HCT116 (cell line): ENCODE results near the gene CALN1. TPM values are rescaled to one million over a fixed set of nuclear protein-coding genes. Genes with fewer than 3 reads are reported as not detected.

Experiments
- ATAC-seq: fragments of 200-7000 bp; cut with Tn5 transposase; 2 replicates; pipeline ENCODE4 v1.9.1; 2020; ENCODE audit warnings: mild to moderate bottlenecking, moderate library complexity
- BruUV-seq: library from RNA; stranded (reverse); fragments of 400-500 nt; replicated peaks from 2 replicates; lab custom pipeline; 2021; lab: Mats Ljungman, UMichigan
- CTCF ChIA-PET: fragments of 300-600 bp; sonication (Branson Sonifier 250); formaldehyde crosslinking; loops from one replicate; lab custom pipeline; 2021; ENCODE audit warnings: antibody characterized with exemption; lab: Charles Lee
- POLR2A ChIA-PET: fragments of 300-600, 350-600 bp; sonication (Branson Sonifier 250); formaldehyde crosslinking; loops from one replicate; lab custom pipeline; 2021; ENCODE audit warnings: antibody characterized with exemption; lab: Charles Lee
- RAD21 ChIA-PET, 2 experiments: fragments of 300-600 bp; sonication (Branson Sonifier 250); formaldehyde crosslinking; loops; one replicate each; lab custom pipeline; 2023; ENCODE audit warnings: low total read pairs in 2 of 2; ENCODE audit not compliant: uncharacterized antibody in 2 of 2, unreplicated experiment in 2 of 2, low non-redundant PET in 1 of 2; lab: Charles Lee
- DNase-seq: peaks from one replicate; pipeline ENCODE4 v3.0.0-alpha.2; 2010; ENCODE audit warnings: low read depth, low spot score
- H2AFZ ChIP-seq: fragments of 200-600 bp; shearing (Covaris generic), sonication (generic); 2 replicates; pipeline ENCODE4 v1.6.1; 2017; ENCODE audit warnings: low read depth, mixed run types, mixed read lengths, antibody characterized with exemption, low read length; ENCODE audit not compliant: poor library complexity, severe bottlenecking
- H3K27ac ChIP-seq: 2 replicates; pipeline ENCODE4 v1.5.1; 2012; ENCODE audit warnings: low read depth, low read length
- H3K27me3 ChIP-seq: fragments of 200-600 bp; sonication (generic); 2 replicates; pipeline ENCODE4 v1.6.1; 2016; ENCODE audit warnings: mixed run types, low read length, mixed read lengths; ENCODE audit not compliant: insufficient read depth
- H3K36me3 ChIP-seq, 2 experiments: fragments of 200-500 bp in 1 of 2; fragments of 200-600 bp in 1 of 2; sonication (Bioruptor generic) in 1 of 2; sonication (generic) in 1 of 2; 2 replicates each; pipeline versions ENCODE4 v1.5.1 to v1.6.1; 2014 to 2016; ENCODE audit warnings: low read length in 2 of 2, inconsistent platforms in 1 of 2, mixed read lengths in 1 of 2, mixed run types in 1 of 2; ENCODE audit not compliant: insufficient read depth in 2 of 2, control insufficient read depth in 1 of 2
- H3K4me1 ChIP-seq, 2 experiments: fragments of 200-600 bp in 1 of 2; sonication (generic) in 1 of 2; 2 replicates each; pipeline versions ENCODE4 v1.5.1 to v1.6.1; 2012 to 2017; ENCODE audit warnings: low read length in 2 of 2, inconsistent platforms in 1 of 2, mild to moderate bottlenecking in 1 of 2, mixed read lengths in 1 of 2, mixed run types in 1 of 2, moderate library complexity in 1 of 2; ENCODE audit not compliant: insufficient read depth in 2 of 2, control insufficient read depth in 1 of 2
- H3K4me2 ChIP-seq: fragments of 200-600 bp; sonication (generic); 2 replicates; pipeline ENCODE4 v1.6.1; 2017; ENCODE audit warnings: mixed run types, low read length, mixed read lengths
- H3K4me3 ChIP-seq, 2 experiments: fragments of 200-600 bp in 1 of 2; sonication (generic) in 1 of 2; replicated peaks in 1 of 2; 2 replicates each; pipeline ENCODE4 v1.5.1; 2011 to 2016; ENCODE audit warnings: low read length in 2 of 2, control low read depth in 1 of 2, low read depth in 1 of 2, mild to moderate bottlenecking in 1 of 2, mixed read lengths in 1 of 2, mixed run types in 1 of 2
- H3K79me2 ChIP-seq: fragments of 200-600 bp; sonication (generic); 2 replicates; pipeline ENCODE4 v1.6.1; 2017; ENCODE audit warnings: mild to moderate bottlenecking, mixed run types, low read length, moderate library complexity, mixed read lengths; ENCODE audit not compliant: insufficient read depth
- H3K9ac ChIP-seq: fragments of 200-600 bp; sonication (generic); 2 replicates; pipeline ENCODE4 v1.6.1; 2016; ENCODE audit warnings: low read length, mixed read lengths
- H3K9me2 ChIP-seq: fragments of 200-600 bp; sonication (generic), shearing (Covaris generic); 2 replicates; pipeline ENCODE4 v1.6.1; 2017; ENCODE audit warnings: mixed run types, mild to moderate bottlenecking, moderate library complexity; ENCODE audit not compliant: insufficient read depth
- H3K9me3 ChIP-seq, 2 experiments: fragments of 200-500 bp in 1 of 2; fragments of 200-600 bp in 1 of 2; sonication (Bioruptor generic) in 1 of 2; sonication (generic) in 1 of 2; 2 replicates each; pipeline ENCODE4 v1.6.1; 2014 to 2017; ENCODE audit warnings: low read length in 2 of 2, mixed read lengths in 2 of 2, inconsistent platforms in 1 of 2, low read depth in 1 of 2, mild to moderate bottlenecking in 1 of 2, mixed run types in 1 of 2, moderate library complexity in 1 of 2; ENCODE audit not compliant: control insufficient read depth in 1 of 2, insufficient read depth in 1 of 2
- H4K20me1 ChIP-seq: fragments of 200-600 bp; sonication (generic), shearing (Covaris generic); 2 replicates; pipeline ENCODE4 v1.6.1; 2017; ENCODE audit warnings: mixed run types, mild to moderate bottlenecking, moderate library complexity; ENCODE audit not compliant: insufficient read depth
- CEBPB ChIP-seq: IDR thresholded peaks from 2 replicates; pipeline ENCODE4 v1.6.1; 2012; ENCODE audit warnings: low read depth
- EGR1 ChIP-seq: IDR thresholded peaks from 2 replicates; pipeline ENCODE4 v1.6.1; 2012; ENCODE audit warnings: low read depth
- EZH2 ChIP-seq: fragments of 200-600 bp; sonication (generic); IDR thresholded peaks from 2 replicates; pipeline ENCODE4 v1.6.1; 2017; ENCODE audit warnings: antibody characterized with exemption, mixed run types
- EZH2phosphoT487 ChIP-seq: fragments of 200-600 bp; IDR thresholded peaks from 2 replicates; pipeline ENCODE4 v1.6.1; 2018; ENCODE audit warnings: antibody characterized with exemption, borderline replicate concordance
- FOSL1 ChIP-seq: IDR thresholded peaks from 2 replicates; pipeline ENCODE4 v1.6.1; 2012; ENCODE audit warnings: low read depth
- JUND ChIP-seq: IDR thresholded peaks from 2 replicates; pipeline ENCODE4 v1.6.1; 2012
- SRF ChIP-seq: IDR thresholded peaks from 2 replicates; pipeline ENCODE4 v1.6.1; 2012; ENCODE audit warnings: low read depth
- YY1 ChIP-seq: IDR thresholded peaks from 2 replicates; pipeline ENCODE4 v1.6.1; 2011; ENCODE audit warnings: low read length, low read depth, moderate library complexity, mild to moderate bottlenecking; ENCODE audit not compliant: insufficient replicate concordance; ENCODE audit errors: extremely low read depth
- ZFX ChIP-seq: fragments of 450-650 bp; IDR thresholded peaks from 2 replicates; pipeline ENCODE4 v1.6.1; 2017
- intact Hi-C: fragments of 100-400 bp; cut with micrococcal nuclease; formaldehyde crosslinking; loops from 2 replicates; pipeline ENCODE4 v1.10.0; 2022
- total RNA-seq: library from RNA; stranded (reverse); gene quantifications from one replicate; pipeline ENCODE4 v1.2.1, GENCODE V29; 2021; ENCODE audit not compliant: unreplicated experiment
- TF ChIP-seq, protein P1 (sequence below): IDR thresholded peaks from 2 replicates; pipeline ENCODE4 v1.6.1; 2011; ENCODE audit warnings: mild to moderate bottlenecking, low read length, moderate library complexity; ENCODE audit not compliant: insufficient replicate concordance; ENCODE audit errors: extremely low read depth
- TF ChIP-seq, protein P2 (sequence below): IDR thresholded peaks from 2 replicates; pipeline ENCODE4 v1.6.1; 2012
- TF ChIP-seq, protein P3 (sequence below), 3 experiments: fragments of 200-600 bp in 1 of 3; sonication (generic) in 1 of 3; IDR thresholded peaks in 2 of 3; conservative IDR thresholded peaks in 1 of 3; 2 replicates each; pipeline ENCODE4 v1.5.1; 2012 to 2017; ENCODE audit warnings: low read depth in 2 of 3, low read length in 2 of 3, antibody characterized with exemption in 1 of 3, borderline replicate concordance in 1 of 3, control low read depth in 1 of 3, mild to moderate bottlenecking in 1 of 3, mixed read lengths in 1 of 3, mixed run types in 1 of 3, moderate library complexity in 1 of 3; ENCODE audit not compliant: insufficient read depth in 1 of 3

CALN1 gene
- total RNA-seq, 1 experiment from 2014 or later, result 0.17 TPM

DNA sequence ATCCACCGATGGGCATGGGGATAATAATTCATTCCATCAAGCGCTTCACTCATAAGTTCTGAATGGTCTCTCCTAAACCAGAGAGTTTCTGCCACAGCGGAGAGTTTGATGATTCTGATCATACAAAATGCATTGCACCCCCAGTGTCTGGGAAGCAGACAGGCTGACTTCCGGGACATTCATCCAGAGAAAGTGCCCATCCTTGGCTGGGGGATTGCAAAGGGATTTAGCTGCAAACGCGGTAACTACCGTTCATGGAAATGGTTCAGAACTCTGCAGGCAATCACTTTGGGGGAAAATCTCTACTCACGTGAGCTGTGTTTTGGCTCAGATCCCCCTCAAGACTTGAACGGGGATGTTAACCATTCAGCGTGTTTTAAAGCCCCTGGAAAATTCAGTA is 33.4 kb upstream of the CALN1 start (continued):
- TF ChIP-seq, protein P1, sequence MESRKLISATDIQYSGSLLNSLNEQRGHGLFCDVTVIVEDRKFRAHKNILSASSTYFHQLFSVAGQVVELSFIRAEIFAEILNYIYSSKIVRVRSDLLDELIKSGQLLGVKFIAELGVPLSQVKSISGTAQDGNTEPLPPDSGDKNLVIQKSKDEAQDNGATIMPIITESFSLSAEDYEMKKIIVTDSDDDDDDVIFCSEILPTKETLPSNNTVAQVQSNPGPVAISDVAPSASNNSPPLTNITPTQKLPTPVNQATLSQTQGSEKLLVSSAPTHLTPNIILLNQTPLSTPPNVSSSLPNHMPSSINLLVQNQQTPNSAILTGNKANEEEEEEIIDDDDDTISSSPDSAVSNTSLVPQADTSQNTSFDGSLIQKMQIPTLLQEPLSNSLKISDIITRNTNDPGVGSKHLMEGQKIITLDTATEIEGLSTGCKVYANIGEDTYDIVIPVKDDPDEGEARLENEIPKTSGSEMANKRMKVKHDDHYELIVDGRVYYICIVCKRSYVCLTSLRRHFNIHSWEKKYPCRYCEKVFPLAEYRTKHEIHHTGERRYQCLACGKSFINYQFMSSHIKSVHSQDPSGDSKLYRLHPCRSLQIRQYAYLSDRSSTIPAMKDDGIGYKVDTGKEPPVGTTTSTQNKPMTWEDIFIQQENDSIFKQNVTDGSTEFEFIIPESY, result no peak
- no peak for TF ChIP-seq EZH2phosphoT487
- TF ChIP-seq, protein P2, sequence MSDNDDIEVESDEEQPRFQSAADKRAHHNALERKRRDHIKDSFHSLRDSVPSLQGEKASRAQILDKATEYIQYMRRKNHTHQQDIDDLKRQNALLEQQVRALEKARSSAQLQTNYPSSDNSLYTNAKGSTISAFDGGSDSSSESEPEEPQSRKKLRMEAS, result no peak
- TF ChIP-seq EZH2, result no peak
- TF ChIP-seq, protein P3, sequence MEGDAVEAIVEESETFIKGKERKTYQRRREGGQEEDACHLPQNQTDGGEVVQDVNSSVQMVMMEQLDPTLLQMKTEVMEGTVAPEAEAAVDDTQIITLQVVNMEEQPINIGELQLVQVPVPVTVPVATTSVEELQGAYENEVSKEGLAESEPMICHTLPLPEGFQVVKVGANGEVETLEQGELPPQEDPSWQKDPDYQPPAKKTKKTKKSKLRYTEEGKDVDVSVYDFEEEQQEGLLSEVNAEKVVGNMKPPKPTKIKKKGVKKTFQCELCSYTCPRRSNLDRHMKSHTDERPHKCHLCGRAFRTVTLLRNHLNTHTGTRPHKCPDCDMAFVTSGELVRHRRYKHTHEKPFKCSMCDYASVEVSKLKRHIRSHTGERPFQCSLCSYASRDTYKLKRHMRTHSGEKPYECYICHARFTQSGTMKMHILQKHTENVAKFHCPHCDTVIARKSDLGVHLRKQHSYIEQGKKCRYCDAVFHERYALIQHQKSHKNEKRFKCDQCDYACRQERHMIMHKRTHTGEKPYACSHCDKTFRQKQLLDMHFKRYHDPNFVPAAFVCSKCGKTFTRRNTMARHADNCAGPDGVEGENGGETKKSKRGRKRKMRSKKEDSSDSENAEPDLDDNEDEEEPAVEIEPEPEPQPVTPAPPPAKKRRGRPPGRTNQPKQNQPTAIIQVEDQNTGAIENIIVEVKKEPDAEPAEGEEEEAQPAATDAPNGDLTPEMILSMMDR (IDR thresholded peaks at IDR 0.05 in 2 of 3, conservative IDR thresholded peaks at IDR 0.05 in 1 of 3; ENCODE audit: borderline replicate concordance in 1 of 3, insufficient read depth in 1 of 3, low read depth in 2 of 3, low read length in 2 of 3), result no peak
- no peak for TF ChIP-seq YY1
- TF ChIP-seq EGR1, result no peak
- TF ChIP-seq ZFX, result no peak
- no peak for TF ChIP-seq FOSL1

DNA sequence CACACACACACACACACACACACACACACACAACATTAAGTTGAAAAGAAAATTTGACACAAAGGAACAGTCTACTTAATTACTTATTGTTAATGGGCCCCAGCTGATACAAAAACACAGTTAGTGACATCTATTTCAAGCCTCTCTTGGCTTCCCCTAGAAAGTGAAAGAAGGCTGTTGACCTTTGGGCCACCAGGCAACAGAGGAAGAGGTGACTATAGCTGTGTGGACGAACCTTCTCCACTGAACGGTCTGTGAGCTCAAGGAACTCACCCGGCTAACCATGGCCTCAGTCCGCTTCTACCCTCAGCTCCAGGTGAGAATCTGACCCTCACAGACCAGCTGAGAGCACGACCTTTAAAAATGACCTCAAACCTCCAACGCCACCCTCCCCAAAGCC is 32.9 kb upstream of the CALN1 start:
- H3K79me2 ChIP-seq, result no peaks in the 10 kb centered on the region
- no peak overlapping the region for H2AFZ ChIP-seq
- H3K9ac ChIP-seq, result no peak overlapping the region
- TF ChIP-seq SRF (no peak), EGR1 (no peak), JUND (no peak), CEBPB (no peak), ZFX (no peak)
- H3K4me1 ChIP-seq, result no peaks in the 10 kb centered on the region
- CTCF ChIA-PET, result no interaction called here
- intact Hi-C loops, result no loop called here
- no peaks in the 10 kb centered on the region for H4K20me1 ChIP-seq
- H3K27me3 ChIP-seq, result peaks cover 37% of the 10 kb centered on the region; the same call in 1 of the 2 replicates
- no peak overlapping the region for H3K4me3 ChIP-seq
- no peak for DNase-seq
- RAD21 ChIA-PET, result no interaction called here
- no peak for ATAC-seq
- H3K36me3 ChIP-seq, result no peaks in the 10 kb centered on the region
- POLR2A ChIA-PET, result no interaction called here
- no peak overlapping the region for H3K27ac ChIP-seq
- no peak overlapping the region for H3K4me2 ChIP-seq
- no peaks in the 10 kb centered on the region for H3K9me2 ChIP-seq
- no TSS peak for BruUV-seq
- H3K9me3 ChIP-seq, result no peaks in the 10 kb centered on the region
